AG09309 (cell line): ENCODE measurements around the gene MORN1.

Experiments
- DNase-seq: peaks from one replicate; pipeline ENCODE4 v3.0.0-alpha.2; 2010; ENCODE audit warnings: low read depth
- H3K4me3 ChIP-seq: 2 replicates; pipeline ENCODE4 v1.5.1; 2011; ENCODE audit warnings: mild to moderate bottlenecking, low read depth, low read length, moderate library complexity; ENCODE audit not compliant: control insufficient read depth
- CTCF ChIP-seq: IDR thresholded peaks from 2 replicates; pipeline ENCODE4 v1.5.1; 2011; ENCODE audit warnings: mild to moderate bottlenecking, low read depth, low read length, inconsistent platforms; ENCODE audit not compliant: insufficient read depth, control insufficient read depth; ENCODE audit errors: missing control alignments

Gene MORN1

DNA sequence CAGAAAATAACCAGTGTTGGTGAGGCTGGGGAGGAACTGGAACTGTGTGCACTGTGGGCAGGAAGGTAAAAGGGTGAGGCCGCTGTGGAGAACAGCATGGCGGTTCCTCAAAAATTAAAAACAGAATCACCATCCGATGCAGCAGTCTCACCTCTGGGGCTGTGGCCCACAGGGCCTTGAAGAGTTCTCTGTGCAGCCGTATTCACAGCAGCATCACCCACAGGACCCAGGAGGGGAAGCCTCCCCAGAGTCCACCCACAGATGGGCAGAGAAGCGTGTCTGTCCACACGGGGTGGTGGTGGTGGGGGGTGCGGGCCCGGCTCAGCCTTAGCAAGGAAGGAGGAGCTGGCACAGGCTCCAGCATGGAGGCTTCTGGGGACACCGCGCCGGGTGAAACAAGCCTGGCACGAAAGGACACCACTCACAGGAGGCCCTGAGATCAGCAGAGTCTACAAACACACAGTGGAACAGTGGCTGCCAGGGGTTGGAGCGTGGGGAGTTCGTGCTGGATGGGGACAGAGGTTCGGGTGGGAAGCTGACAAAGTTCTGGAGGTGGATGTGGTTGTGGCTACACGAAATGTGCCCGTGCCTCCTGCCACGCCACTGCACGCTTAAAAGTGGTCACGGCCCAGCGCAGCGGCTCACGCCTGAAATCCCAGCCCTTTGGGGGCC is 11.5 kb downstream of the MORN1 start:
- TF ChIP-seq CTCF = no peak
- H3K4me3 ChIP-seq = no peak overlapping the region
- no peak for DNase-seq

DNA sequence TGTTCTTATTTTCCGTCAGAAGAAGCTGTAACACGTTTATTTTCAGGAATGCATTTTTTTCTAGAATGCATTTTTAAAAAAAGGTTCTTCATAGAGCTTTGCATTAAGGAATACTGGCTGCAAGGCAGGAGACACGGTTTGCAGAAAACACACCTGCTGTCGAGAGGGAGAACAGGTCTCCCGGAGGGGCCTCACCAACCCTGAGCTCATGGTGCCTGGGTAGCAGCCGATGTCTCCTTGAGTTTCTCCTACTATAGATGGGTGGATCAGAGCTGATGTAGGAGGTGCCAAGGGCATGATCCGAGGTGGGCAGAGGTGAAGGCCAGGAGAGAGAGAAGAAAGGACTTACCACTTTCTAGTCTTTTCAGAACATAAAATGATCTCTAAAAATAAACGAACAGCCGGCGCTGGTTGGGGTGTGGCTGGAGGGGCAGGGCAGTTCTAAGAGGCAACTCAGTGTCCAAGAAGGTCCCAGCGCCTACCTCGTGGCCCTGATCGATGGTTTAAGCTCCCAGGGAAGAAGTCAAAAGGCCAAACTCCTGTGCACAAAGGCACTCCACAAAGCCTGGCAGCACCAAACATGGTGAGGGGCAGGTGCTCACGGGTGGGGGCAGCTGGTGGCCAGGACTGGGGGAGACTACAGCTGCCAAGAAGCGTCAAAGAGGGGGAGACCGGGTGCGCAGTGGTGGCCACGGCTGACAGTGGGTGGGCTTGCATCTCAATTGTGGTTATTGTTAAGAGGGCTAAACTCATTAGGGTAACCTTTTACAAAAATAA is 12.2 kb downstream of the MORN1 start:
- no peak for DNase-seq

DNA sequence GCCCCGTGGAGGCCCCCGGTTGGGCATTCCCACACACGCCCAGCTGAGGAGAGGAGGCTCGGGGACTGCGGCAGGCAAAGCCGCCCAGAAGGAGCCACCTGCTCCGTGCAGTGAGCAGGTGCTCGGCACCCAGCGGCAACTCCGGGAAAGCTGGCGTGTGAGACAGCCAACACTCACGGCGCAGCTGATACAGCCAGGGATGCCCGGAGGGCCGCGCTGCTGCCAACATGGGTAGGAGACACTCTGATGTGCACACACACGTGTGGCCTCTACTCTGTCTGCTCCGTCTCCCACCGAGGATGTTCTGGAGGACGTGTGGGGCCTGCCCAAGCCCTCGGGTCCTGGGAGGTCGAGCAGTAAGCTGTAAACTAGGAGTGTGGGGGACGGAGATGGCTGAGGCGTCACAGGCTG is 12.9 kb downstream of the MORN1 start:
- TF ChIP-seq CTCF = no peak
- DNase-seq = no peak

More for the DNA sequence above, 12.2 kb downstream of the MORN1 start:
- no peak overlapping the region for H3K4me3 ChIP-seq
- TF ChIP-seq CTCF = no peak

DNA sequence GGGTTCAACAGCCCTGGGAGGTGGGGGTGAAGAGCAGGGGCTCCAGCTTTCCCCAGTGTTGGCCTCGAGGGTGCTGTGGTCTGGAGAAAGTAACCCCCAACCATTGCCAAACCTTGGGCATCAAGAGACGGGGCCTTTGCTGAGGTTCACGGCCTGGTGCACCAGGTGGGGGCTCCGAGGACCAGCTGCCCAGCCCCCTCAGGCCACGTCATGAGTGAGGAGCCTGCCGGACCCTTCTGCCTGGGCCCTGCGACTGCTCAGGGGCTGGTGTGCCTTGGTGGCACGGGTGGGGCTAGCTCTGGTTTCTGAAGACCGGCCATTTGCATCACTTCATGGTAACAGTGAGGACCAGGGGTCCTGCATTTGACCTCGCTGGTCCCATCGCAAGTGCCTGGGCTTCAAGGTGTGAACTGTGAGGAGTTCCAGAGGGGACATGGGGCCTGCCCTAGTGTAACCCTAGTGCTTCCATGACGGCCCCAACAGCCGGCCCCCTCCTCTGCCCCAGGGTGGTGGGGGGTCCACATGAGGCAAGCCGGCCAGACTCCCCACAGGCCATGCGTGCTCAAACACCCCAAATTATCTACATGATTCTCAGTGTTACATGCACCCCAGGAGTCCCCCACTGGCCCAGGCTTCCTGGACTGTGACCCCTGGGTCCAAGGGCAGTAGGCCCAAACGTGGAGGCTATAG is 13.5 kb downstream of the MORN1 start:
- DNase-seq = no peak
- TF ChIP-seq CTCF = no peak
- no peak overlapping the region for H3K4me3 ChIP-seq

More for the DNA sequence above, 12.9 kb downstream of the MORN1 start:
- H3K4me3 ChIP-seq = no peak overlapping the region

- H3K4me3 ChIP-seq = no peak overlapping the region
- TF ChIP-seq CTCF = no peak
- no peak for DNase-seq
These were observed 14.3 kb downstream of the MORN1 start for GRCh38 chr1:2376931-2377672.

DNA sequence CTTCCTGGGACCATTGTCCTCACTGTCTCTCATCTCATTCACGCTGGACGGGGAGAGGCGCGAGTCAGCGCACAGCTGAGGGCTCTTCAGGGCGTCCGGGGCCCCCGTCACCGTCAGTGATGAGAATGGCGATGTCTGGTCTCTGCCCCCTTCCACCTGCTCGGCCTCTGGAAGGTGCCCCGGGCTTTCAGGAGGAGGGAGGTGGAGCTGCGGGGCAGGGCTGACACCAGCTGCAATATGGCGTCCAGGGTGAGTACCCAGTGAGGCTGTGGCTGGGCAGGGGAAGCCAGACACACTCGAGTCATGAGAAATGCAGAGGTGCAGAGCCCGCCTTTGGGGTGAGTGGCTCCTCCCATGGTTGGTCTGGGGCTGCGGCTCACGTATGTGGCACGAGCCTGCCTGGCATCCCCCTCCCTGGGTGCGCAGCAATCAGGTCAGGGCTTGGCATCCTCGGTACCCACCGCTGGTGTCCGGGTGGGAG is 15.1 kb downstream of the MORN1 start:
- no peak for DNase-seq
- no peak for TF ChIP-seq CTCF
- H3K4me3 ChIP-seq = no peak overlapping the region
